ENCODE measurements around the gene RAPGEF6.
A peak's percentile ranks its signal among the peaks of the same experiment; 100 is the strongest.
"Not testable (repeated sequence)": the region's sequence is repeated elsewhere in the genome, so short reads cannot be mapped to it uniquely, and the experiment has no call there.

The RAPGEF6 gene

GRCh38 chr5:131644822-131645221 lies 9.8 kb upstream of the RAPGEF6 start:
- intact Hi-C loops (cut with DNase I): no loop called here
- no peak for DNase-seq

- intact Hi-C loops (cut with DNase I): no loop called here
- no peak for DNase-seq
Observed at GRCh38 chr5:131644370-131644769, 9.3 kb upstream of the RAPGEF6 start.

GRCh38 chr5:131641494-131641893 lies 6.5 kb upstream of the RAPGEF6 start:
- intact Hi-C loops (cut with DNase I): no loop called here

GRCh38 chr5:131640043-131640856 lies 5.2 kb upstream of the RAPGEF6 start:
- no peak for DNase-seq
- intact Hi-C loops (cut with DNase I): no loop called here

More at GRCh38 chr5:131641494-131641893, 6.5 kb upstream of the RAPGEF6 start:
- no peak for DNase-seq

GRCh38 chr5:131639148-131639547 lies 4.1 kb upstream of the RAPGEF6 start:
- intact Hi-C loops (cut with DNase I): loop anchor here (10.0 kb wide), 2 partner anchors 66 to 366 kb away; no protein-coding TSS in a partner anchor
- DNase-seq: no peak

GRCh38 chr5:131637694-131638093 lies 2.7 kb upstream of the RAPGEF6 start:
- intact Hi-C loops (cut with DNase I): loop anchor here (10.0 kb wide), 2 partner anchors 67 to 367 kb away; no protein-coding TSS in a partner anchor
- no peak for DNase-seq

GRCh38 chr5:131635684-131636572 lies 899 bp upstream of the RAPGEF6 start:
- DNase-seq: peak in 3 of 10 donors; percentile 74 to 84 (median 82)
- intact Hi-C loops (cut with DNase I): loop anchor here (2.0 to 10.0 kb wide), 3 partner anchors 69 to 369 kb away; partner anchors contain the start of gene FNIP1

GRCh38 chr5:131634666-131634995 lies 398 bp downstream of the RAPGEF6 start:
- intact Hi-C loops (cut with DNase I): loop anchor here (2.0 to 10.0 kb wide), 4 partner anchors 42 to 370 kb away; partner anchors contain the start of gene FNIP1
- DNase-seq: peak in 6 of 10 donors; percentile 29 to 90 (median 44)

GRCh38 chr5:131634238-131634637 lies 791 bp downstream of the RAPGEF6 start:
- DNase-seq: no peak
- intact Hi-C loops (cut with DNase I): loop anchor here (2.0 to 10.0 kb wide), 4 partner anchors 42 to 371 kb away; partner anchors contain the start of gene FNIP1

GRCh38 chr5:131633830-131634229 lies 1.2 kb downstream of the RAPGEF6 start:
- DNase-seq: no peak
- intact Hi-C loops (cut with DNase I): loop anchor here (2.0 to 10.0 kb wide), 4 partner anchors 42 to 371 kb away; partner anchors contain the start of gene FNIP1

- intact Hi-C loops (cut with DNase I): loop anchor here (5.0 to 10.0 kb wide), 3 partner anchors 39 to 374 kb away; no protein-coding TSS in a partner anchor
Observed at GRCh38 chr5:131630963-131631350, 4.1 kb downstream of the RAPGEF6 start.

GRCh38 chr5:131630208-131630962 lies 4.6 kb downstream of the RAPGEF6 start:
- intact Hi-C loops (cut with DNase I): loop anchor here (5.0 to 10.0 kb wide), 3 partner anchors 38 to 374 kb away; no protein-coding TSS in a partner anchor
- no peak for DNase-seq

More at GRCh38 chr5:131630963-131631350, 4.1 kb downstream of the RAPGEF6 start:
- no peak for DNase-seq

GRCh38 chr5:131628990-131629389 lies 6.0 kb downstream of the RAPGEF6 start:
- intact Hi-C loops (cut with DNase I): no loop called here
- no peak for DNase-seq

- no peak for DNase-seq
- intact Hi-C loops (cut with DNase I): no loop called here
Observed at GRCh38 chr5:131627207-131627865, 7.7 kb downstream of the RAPGEF6 start.

GRCh38 chr5:131622633-131623032 lies 12.4 kb downstream of the RAPGEF6 start:
- DNase-seq: peak in 3 of 10 donors; percentile 34 to 55 (median 43)
- intact Hi-C loops (cut with DNase I): no loop called here

GRCh38 chr5:131621164-131621563 lies 13.9 kb downstream of the RAPGEF6 start:
- intact Hi-C loops (cut with DNase I): not testable (repeated sequence)

GRCh38 chr5:131619102-131619501 lies 15.9 kb downstream of the RAPGEF6 start:
- intact Hi-C loops (cut with DNase I): no loop called here
- DNase-seq: no peak

More at GRCh38 chr5:131621164-131621563, 13.9 kb downstream of the RAPGEF6 start:
- DNase-seq: not testable (repeated sequence)

GRCh38 chr5:131617140-131617822 lies 17.7 kb downstream of the RAPGEF6 start:
- intact Hi-C loops (cut with DNase I): no loop called here
- no peak for DNase-seq

- DNase-seq: no peak
- intact Hi-C loops (cut with DNase I): no loop called here
Observed at GRCh38 chr5:131615957-131616356, 19.1 kb downstream of the RAPGEF6 start.

All from posterior cingulate gyrus (tissue), 11 donors.